ENCODE results near the gene DLG2.

GRCh38 chr11:83528877-83529276, 2098.3 kb downstream of the DLG2 start:
- no peak for TF ChIP-seq POLR2A (IDR thresholded peaks at IDR 0.05)
- TF ChIP-seq CTCF (IDR thresholded peaks at IDR 0.05) = no peak
